ENCODE results near the gene PLCL2. TPM values are rescaled to one million over a fixed set of nuclear protein-coding genes. Genes with fewer than 3 reads are reported as not detected.

Gene PLCL2
- polyA plus RNA-seq, 2 of the 4 experiments (the other 2 are of a cell fraction), result 2.1 to 3.0 TPM

GRCh38 chr3:16869261-16870005 is 15.3 kb upstream of the PLCL2 start:
- 43% methylated on average over 2 of the region's 2 CpGs for WGBS (ENCODE audit: missing lambda C conversion rate)
- Histone ChIP-seq H3K9me3 (no peaks in the 10 kb centered on the region), H3K4me2 (no peak overlapping the region), H3K4me1 (peaks cover 23% of the 10 kb centered on the region), H3K27ac (no peak overlapping the region), H3K4me3 (no peak overlapping the region)
- no peak for ATAC-seq
- DNase-seq (ENCODE audit: low read depth in 1 of 2, low spot score in 1 of 2), result no peak
- POLR2A ChIA-PET, result no interaction called here
- TF ChIP-seq ZC3H11A (IDR thresholded peaks at IDR 0.05) (no peak), SMC3 (IDR thresholded peaks at IDR 0.05) (no peak), ZNF302 (CRISPR knock-in tag; IDR thresholded peaks at IDR 0.05) (no peak), JUNB (IDR thresholded peaks at IDR 0.05) (no peak), RAD21 (conservative IDR thresholded peaks at IDR 0.05 in 1 of 2, IDR thresholded peaks at IDR 0.05 in 1 of 2) (no peak), ZSCAN20 (CRISPR knock-in tag; IDR thresholded peaks at IDR 0.05) (no peak), NFE2L2 (conservative IDR thresholded peaks at IDR 0.05; ENCODE audit: low read length) (no peak), FOSL2 (IDR thresholded peaks at IDR 0.05) (no peak), FOSL2 (CRISPR knock-in tag; IDR thresholded peaks at IDR 0.05) (no peak), PBX3 (IDR thresholded peaks at IDR 0.05) (no peak), FOXS1 (CRISPR knock-in tag; IDR thresholded peaks at IDR 0.05) (no peak), CBX8 (IDR thresholded peaks at IDR 0.05) (no peak), HEYL (CRISPR knock-in tag; IDR thresholded peaks at IDR 0.05) (no peak), KDM1A (IDR thresholded peaks at IDR 0.05; ENCODE audit: low read depth) (no peak), EP300 (IDR thresholded peaks at IDR 0.05) (no peak), EHF (CRISPR knock-in tag; IDR thresholded peaks at IDR 0.05) (no peak), RCOR1 (IDR thresholded peaks at IDR 0.05; ENCODE audit: low read depth, low read length) (no peak), FOSB (CRISPR knock-in tag; IDR thresholded peaks at IDR 0.05) (no peak)
- TF ChIP-seq, protein P1, sequence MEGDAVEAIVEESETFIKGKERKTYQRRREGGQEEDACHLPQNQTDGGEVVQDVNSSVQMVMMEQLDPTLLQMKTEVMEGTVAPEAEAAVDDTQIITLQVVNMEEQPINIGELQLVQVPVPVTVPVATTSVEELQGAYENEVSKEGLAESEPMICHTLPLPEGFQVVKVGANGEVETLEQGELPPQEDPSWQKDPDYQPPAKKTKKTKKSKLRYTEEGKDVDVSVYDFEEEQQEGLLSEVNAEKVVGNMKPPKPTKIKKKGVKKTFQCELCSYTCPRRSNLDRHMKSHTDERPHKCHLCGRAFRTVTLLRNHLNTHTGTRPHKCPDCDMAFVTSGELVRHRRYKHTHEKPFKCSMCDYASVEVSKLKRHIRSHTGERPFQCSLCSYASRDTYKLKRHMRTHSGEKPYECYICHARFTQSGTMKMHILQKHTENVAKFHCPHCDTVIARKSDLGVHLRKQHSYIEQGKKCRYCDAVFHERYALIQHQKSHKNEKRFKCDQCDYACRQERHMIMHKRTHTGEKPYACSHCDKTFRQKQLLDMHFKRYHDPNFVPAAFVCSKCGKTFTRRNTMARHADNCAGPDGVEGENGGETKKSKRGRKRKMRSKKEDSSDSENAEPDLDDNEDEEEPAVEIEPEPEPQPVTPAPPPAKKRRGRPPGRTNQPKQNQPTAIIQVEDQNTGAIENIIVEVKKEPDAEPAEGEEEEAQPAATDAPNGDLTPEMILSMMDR (IDR thresholded peaks at IDR 0.05), result no peak
- TF ChIP-seq, protein P2, sequence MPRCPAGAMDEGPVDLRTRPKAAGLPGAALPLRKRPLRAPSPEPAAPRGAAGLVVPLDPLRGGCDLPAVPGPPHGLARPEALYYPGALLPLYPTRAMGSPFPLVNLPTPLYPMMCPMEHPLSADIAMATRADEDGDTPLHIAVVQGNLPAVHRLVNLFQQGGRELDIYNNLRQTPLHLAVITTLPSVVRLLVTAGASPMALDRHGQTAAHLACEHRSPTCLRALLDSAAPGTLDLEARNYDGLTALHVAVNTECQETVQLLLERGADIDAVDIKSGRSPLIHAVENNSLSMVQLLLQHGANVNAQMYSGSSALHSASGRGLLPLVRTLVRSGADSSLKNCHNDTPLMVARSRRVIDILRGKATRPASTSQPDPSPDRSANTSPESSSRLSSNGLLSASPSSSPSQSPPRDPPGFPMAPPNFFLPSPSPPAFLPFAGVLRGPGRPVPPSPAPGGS (IDR thresholded peaks at IDR 0.05), result no peak
- FAIRE-seq, result no peak
- CTCF ChIA-PET, result interaction anchor here (2.5 kb wide), 1 partner anchor 15 kb away, joined by 15 read pairs; the partner anchor contains the start of gene PLCL2

DNA sequence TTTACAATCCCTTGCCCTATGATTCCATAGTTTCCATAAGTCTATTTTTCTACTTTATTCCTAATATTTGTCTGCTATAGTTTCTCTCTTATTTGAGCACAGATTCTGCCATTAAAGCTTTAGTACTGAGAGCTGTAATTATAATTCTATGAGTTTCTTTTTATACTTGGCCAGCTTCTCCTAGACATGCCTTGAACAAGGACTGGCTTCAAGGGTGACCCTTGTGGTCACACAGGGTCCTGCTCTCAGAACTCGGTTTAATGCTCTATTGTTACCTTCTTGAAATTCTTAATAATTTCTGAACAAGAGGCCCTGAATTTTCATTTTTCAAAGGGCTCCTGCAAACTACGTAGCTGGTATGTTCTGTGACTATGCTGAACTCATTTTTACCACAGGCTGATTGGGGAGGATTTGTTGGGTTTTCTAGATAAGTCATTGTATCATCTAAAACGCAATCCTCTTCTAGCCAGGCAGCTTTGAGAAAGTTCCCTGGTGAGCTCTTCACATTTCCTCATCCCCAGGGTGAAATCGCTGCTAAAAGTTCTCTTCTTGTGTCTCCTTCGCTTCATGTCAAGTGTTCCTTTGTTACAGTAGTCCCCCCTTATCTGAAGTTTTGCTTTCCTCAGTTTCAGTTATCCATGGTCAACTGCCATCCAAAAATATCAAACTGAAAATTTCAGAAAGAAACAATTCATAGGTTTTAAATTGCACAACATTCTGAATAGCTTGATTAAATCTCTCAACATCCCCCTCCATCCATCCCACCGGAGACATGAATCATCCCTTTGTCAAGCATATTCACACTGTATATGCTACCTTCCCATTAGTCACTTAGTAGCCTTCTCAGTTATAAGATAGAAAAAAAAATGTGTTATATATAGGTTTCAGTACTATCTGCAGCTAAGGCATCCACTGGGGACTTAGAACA is 12.6 kb upstream of the PLCL2 start:
- FAIRE-seq (no peak), DNase-seq (ENCODE audit: low read depth in 1 of 2, low spot score in 1 of 2) (no peak), ATAC-seq (peak in 1 of 2 experiments; percentile 51; a peak in 1 of 6 replicates)
- POLR2A ChIA-PET, result no interaction called here
- Histone ChIP-seq H3K4me1 (no peaks in the 10 kb centered on the region), H3K4me2 (no peak overlapping the region), H3K9me3 (no peaks in the 10 kb centered on the region), H3K4me3 (no peak overlapping the region), H3K27ac (no peak overlapping the region)
- 77% methylated on average over 6 of the region's 6 CpGs for WGBS (ENCODE audit: missing lambda C conversion rate)
- TF ChIP-seq SMC3 (IDR thresholded peaks at IDR 0.05) (no peak), FOSB (CRISPR knock-in tag; IDR thresholded peaks at IDR 0.05) (no peak), MAFK (IDR thresholded peaks at IDR 0.05; ENCODE audit: partially characterized antibody) (no peak), RFX5 (IDR thresholded peaks at IDR 0.05) (no peak), EHMT2 (IDR thresholded peaks at IDR 0.05; ENCODE audit: low read depth) (no peak), MAZ (IDR thresholded peaks at IDR 0.05; ENCODE audit: borderline replicate concordance, low read depth, low read length) (no peak), CBX8 (IDR thresholded peaks at IDR 0.05) (no peak), NFE2L2 (conservative IDR thresholded peaks at IDR 0.05; ENCODE audit: low read length) (no peak)
- TF ChIP-seq, protein P3, sequence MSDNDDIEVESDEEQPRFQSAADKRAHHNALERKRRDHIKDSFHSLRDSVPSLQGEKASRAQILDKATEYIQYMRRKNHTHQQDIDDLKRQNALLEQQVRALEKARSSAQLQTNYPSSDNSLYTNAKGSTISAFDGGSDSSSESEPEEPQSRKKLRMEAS (IDR thresholded peaks at IDR 0.05), result no peak
- CTCF ChIA-PET, result interaction anchor here (1.1 to 4.2 kb wide), 3 partner anchors 12 to 53 kb away, joined by 3 to 21 read pairs (median 4); partner anchors contain the start of gene PLCL2
